Measurements from ENCODE around the gene PLAC8. TPM values are rescaled to one million over a fixed set of nuclear protein-coding genes. Genes with fewer than 3 reads are reported as not detected.

The PLAC8 gene
- total and polyA plus RNA-seq, 2 of the 8 experiments (the other 6 are each of a cell fraction or from before 2014, with no cell fraction given): 0.98 to 1.1 TPM

GRCh38 chr4:83138946-83139345 is 24.4 kb upstream of the PLAC8 start (continued):
- no peak for TF ChIP-seq CHD7 (IDR thresholded peaks at IDR 0.05; ENCODE audit: insufficient replicate concordance, low read length)
- no peak for TF ChIP-seq EZH2 (IDR thresholded peaks at IDR 0.05; ENCODE audit: low read depth, low read length, severe bottlenecking)
